ENCODE measurements around the gene ZNF563.

DNA sequence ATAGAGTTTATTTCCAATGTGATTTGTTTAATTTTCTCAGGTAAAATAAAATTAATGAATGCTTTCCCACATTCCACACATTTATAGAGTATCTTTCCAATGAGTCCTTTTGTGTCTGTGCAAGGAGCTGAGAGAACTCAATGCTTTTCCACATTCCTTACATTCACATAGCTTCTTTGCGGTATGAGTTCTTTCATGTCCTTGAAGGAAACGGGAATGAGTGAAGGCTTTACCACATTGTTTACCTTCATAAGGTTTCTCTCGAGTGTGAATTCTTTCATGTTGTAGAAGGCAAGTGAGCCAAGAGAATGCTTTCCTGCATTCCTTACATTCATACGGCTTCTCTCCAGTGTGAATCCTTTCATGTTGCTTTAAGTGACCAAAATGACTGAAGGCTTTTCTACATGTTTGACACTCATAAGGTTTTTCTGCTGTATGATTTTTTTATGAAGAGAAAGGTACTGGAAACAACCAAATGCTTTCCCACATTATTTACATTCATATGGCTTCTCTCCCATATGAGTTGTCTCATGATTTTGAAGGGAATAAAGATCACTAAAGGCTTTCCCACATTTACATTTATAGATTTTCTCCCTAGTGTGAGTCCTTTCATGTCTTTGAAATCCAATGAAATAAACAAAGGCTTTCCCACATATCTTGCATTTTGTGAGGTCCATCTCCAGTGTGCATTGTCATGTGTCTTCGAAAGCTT, 46.5 kb upstream of the ZNF563 start:
- no peak for TF ChIP-seq CTCF (IDR thresholded peaks at IDR 0.05)
- TF ChIP-seq EP300 (IDR thresholded peaks at IDR 0.05): no peak
- no peak for TF ChIP-seq POLR2A (IDR thresholded peaks at IDR 0.05)

Measured in ovary (tissue), 3 donors.